Omental fat pad (tissue), 4 donors: ENCODE results near the gene ANG. TPM values are rescaled to one million over a fixed set of nuclear protein-coding genes. Genes with fewer than 3 reads are reported as not detected.

Experiments used
- ATAC-seq: fragments of 150-250 bp; one replicate; pipeline ENCODE4 v1.9.1; 2016; ENCODE audit warnings: mild to moderate bottlenecking, moderate library complexity; ENCODE audit not compliant: low FRiP score
- DNase-seq: peaks from one replicate; pipeline ENCODE4 v3.0.0-alpha.2; 2019; ENCODE audit warnings: low spot score
- CTCF ChIP-seq, 3 donors: fragments of 450-650 bp; IDR thresholded peaks; one replicate each; pipeline ENCODE4 v1.5.1; 2016 to 2017; ENCODE audit warnings: antibody characterized with exemption in 3 of 3, mild to moderate bottlenecking in 3 of 3, moderate library complexity in 2 of 3
- total RNA-seq, 4 donors: library from RNA; depleted of rRNA; stranded (reverse); fragments of >200 nt; gene quantifications; one replicate each; pipeline ENCODE4 v1.1.0, GENCODE V29; 2016

Gene ANG
- total RNA-seq, 4 donors from 2014 or later, result 24.4 to 114 (median 45.6) TPM

GRCh38 chr14:20682435-20683124 lies 6.0 kb upstream of the ANG start:
- DNase-seq (peak; percentile 43), ATAC-seq (peak; percentile 84)
- TF ChIP-seq CTCF (IDR thresholded peaks at IDR 0.05), result no peak

- no peak for TF ChIP-seq CTCF (IDR thresholded peaks at IDR 0.05)
- DNase-seq, result peak; percentile 42
- peak; percentile 33 for ATAC-seq
Observed at GRCh38 chr14:20683125-20683890, 5.3 kb upstream of the ANG start.

DNA sequence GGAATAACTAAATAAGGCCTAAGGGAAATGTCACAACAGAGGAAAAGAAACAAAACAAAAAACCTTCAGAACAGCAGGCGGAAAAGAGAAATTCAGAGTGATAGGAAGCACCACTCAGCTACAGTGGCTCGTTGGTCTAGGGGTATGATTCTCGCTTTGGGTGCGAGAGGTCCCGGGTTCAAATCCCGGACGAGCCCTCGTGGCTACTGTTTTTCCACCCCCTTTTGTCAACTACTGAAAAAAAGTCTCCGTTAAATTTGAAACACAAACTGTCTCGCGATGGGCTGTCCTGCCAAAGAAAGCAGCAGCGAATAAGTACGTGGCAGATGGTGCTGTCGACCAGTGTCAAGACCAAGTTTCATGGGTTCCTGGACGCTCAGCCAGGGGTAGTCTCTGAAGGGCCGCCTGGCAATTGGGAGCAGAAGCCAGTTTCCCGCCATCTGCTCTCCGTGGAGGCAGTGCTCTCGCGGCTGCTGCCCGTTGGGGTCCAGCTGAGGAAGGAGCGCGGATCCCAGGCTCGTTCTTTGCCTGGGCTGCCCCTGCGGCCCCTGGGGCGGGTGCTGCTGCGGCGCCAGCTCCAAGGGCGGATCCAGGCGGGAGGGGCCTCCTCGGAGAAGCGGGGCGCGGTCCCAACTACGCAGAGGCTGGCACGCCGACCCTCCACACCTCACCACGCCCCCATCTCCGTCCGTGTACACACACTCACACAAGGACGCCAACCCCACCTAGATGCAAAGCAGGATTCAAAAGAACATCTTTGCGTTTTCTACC lies 4.5 kb upstream of the ANG start, which contains the start of gene RNASE4:
RNASE4 (plus strand) TSS at position 670 of the 771 bp plus-strand sequence. CDS start 14,812 bp downstream, outside the sequence.
- DNase-seq (peak; percentile 58), ATAC-seq (peak; percentile 50)
- TF ChIP-seq CTCF (IDR thresholded peaks at IDR 0.05), result no peak

- no peak for DNase-seq
- ATAC-seq, result peak; percentile 19
- TF ChIP-seq CTCF (IDR thresholded peaks at IDR 0.05), result no peak
Observed at GRCh38 chr14:20684662-20685456, 3.7 kb upstream of the ANG start.

- TF ChIP-seq CTCF (IDR thresholded peaks at IDR 0.05), result no peak
- DNase-seq (no peak), ATAC-seq (no peak)
Observed at GRCh38 chr14:20686386-20687143, 2.0 kb upstream of the ANG start.
